ENCODE results near the gene SPATA6L. TPM values are rescaled to one million over a fixed set of nuclear protein-coding genes. Genes with fewer than 3 reads are reported as not detected.

The SPATA6L gene
- total and polyA plus RNA-seq, 2 of the 4 experiments (the other 2 are of a cell fraction), result 0.18 to 0.84 TPM

GRCh38 chr9:4617752-4618151 is 48.5 kb downstream of the SPATA6L start:
- in situ Hi-C loops (cut with MboI; ENCODE audit: low sequenced_read_pairs) (no loop called here), dilution Hi-C loops (cut with HindIII; ENCODE audit: low sequenced_read_pairs, unreplicated experiment) (no loop called here), intact Hi-C loops (cut with micrococcal nuclease) (no loop called here)
- H3K14ac ChIP-seq (replicated peaks; ENCODE audit: low read depth, low read length), result 0 out of 2 replicates have a peak overlapping the region, but pooled peaks have one; percentile 23
- CTCF ChIA-PET, result no interaction called here
- WGBS, 2 experiments (ENCODE audit: extremely low coverage in 2 of 2, insufficient read length in 1 of 2), result no CpG with 5 or more reads among the region's 3 CpGs
- no peak overlapping the region for H2BK5ac ChIP-seq (ENCODE audit: low read depth, low read length, poor library complexity, severe bottlenecking)
- no peaks in the 10 kb centered on the region for H3K79me1 ChIP-seq (ENCODE audit: low read depth in 1 of 2, low read length in 2 of 2)
- no peak overlapping the region for H2BK15ac ChIP-seq (ENCODE audit: low read depth, low read length)
- no peak overlapping the region for H3K4me3 ChIP-seq (ENCODE audit: insufficient read depth, low read depth, low read length)
- no peaks in the 10 kb centered on the region for H4K20me1 ChIP-seq (ENCODE audit: insufficient read depth, low read length)
- no peaks in the 10 kb centered on the region for H3K36me3 ChIP-seq (ENCODE audit: control insufficient read depth, insufficient read depth, low read length)
- H3K4ac ChIP-seq (ENCODE audit: low read depth, low read length), result no peak overlapping the region
- H3K9ac ChIP-seq (ENCODE audit: low read depth, low read length), result no peak overlapping the region
- no peaks in the 10 kb centered on the region; the same call in 1 of the 2 replicates for H3K4me1 ChIP-seq (ENCODE audit: control insufficient read depth, insufficient read depth, low read length)
- no peak overlapping the region for H4K8ac ChIP-seq (ENCODE audit: low read depth in 2 of 2, low read length in 2 of 2)
- no peak overlapping the region for H2AK5ac ChIP-seq (ENCODE audit: low read depth, low read length)
- H2AFZ ChIP-seq (replicated peaks; ENCODE audit: low read length, poor library complexity), result no peak overlapping the region
- no peaks in the 10 kb centered on the region for H3K9me3 ChIP-seq (ENCODE audit: control insufficient read depth, insufficient read depth, low read length)
- BruUV-seq (replicated peaks), result no TSS peak
- no peak overlapping the region for H3K27ac ChIP-seq (ENCODE audit: insufficient read depth, low read length)
- 0 out of 2 replicates have a peak overlapping the region, but pooled peaks have one; percentile 12 for H3K23ac ChIP-seq (ENCODE audit: low read depth, low read length)
- no peaks in the 10 kb centered on the region for H3K9me1 ChIP-seq (ENCODE audit: insufficient read depth, low read length)
- no peak for DNase-seq
- no peak overlapping the region for H4K5ac ChIP-seq (ENCODE audit: low read depth, low read length)
- no peak overlapping the region for H4K91ac ChIP-seq (ENCODE audit: insufficient read depth, low read depth, low read length)
- no peak overlapping the region for H3K56ac ChIP-seq (ENCODE audit: extremely low read depth, insufficient read depth, low read length)
- H3K18ac ChIP-seq (ENCODE audit: low read depth, low read length), result no peak overlapping the region
- no peak overlapping the region for H2BK20ac ChIP-seq (ENCODE audit: low read depth, low read length)
- H2BK120ac ChIP-seq (ENCODE audit: low read depth, low read length), result no peak overlapping the region
- H3K4me2 ChIP-seq (ENCODE audit: low read depth, low read length), result no peak overlapping the region
- TF ChIP-seq CHD1 (IDR thresholded peaks at IDR 0.05; ENCODE audit: low read depth, low read length) (no peak), ELK1 (IDR thresholded peaks at IDR 0.05; ENCODE audit: borderline replicate concordance, low read depth, low read length) (no peak), BHLHE40 (IDR thresholded peaks at IDR 0.05; ENCODE audit: low read depth, low read length) (no peak), RAD21 (IDR thresholded peaks at IDR 0.05; ENCODE audit: low read length) (no peak)
- no peak overlapping the region for H2AK9ac ChIP-seq (replicated peaks; ENCODE audit: low read depth, low read length, poor library complexity)
- no peaks in the 10 kb centered on the region for H3K27me3 ChIP-seq (ENCODE audit: control insufficient read depth, insufficient read depth, low read length)
- POLR2A ChIA-PET (ENCODE audit: unreplicated experiment), result no interaction called here
- ATAC-seq (ENCODE audit: low read depth), result no peak
